Activated naive CD8-positive, alpha-beta T cell treated with anti-CD3 and anti-CD28 coated beads, Interleukin-2, amount 50 U/mL, for 16 hours (primary cell): ENCODE measurements around the gene MOCOS.

ENCODE experiments used
- DNase-seq: peaks from one replicate; pipeline ENCODE4 v3.0.0-alpha.2; 2020; ENCODE audit warnings: low read depth, low spot score

Gene MOCOS

DNA sequence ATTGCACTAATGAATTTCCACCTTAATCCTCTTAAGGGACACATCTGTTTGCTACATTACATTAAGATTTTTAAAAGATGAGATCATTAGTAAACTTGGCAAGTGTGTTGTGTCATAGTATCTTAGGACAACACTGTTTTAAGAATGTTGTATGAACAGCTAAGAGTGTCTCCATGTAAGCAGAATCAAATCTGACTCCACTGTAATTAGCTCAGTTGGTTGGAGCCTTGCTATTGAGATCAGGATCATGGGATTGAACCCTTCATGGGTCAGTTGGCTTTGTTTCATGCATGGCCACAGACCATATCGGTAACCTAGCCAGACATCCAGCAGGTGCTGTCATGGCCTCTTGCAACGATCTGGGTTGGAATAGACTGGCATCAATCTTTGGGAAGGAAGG is 115.4 kb downstream of the MOCOS start:
- DNase-seq = no peak

GRCh38 chr18:36303211-36303844 is 116.0 kb downstream of the MOCOS start:
- no peak for DNase-seq

GRCh38 chr18:36304723-36305122 is 117.4 kb downstream of the MOCOS start:
- DNase-seq = no peak

GRCh38 chr18:36305375-36305774 is 118.1 kb downstream of the MOCOS start:
- DNase-seq = no peak

DNA sequence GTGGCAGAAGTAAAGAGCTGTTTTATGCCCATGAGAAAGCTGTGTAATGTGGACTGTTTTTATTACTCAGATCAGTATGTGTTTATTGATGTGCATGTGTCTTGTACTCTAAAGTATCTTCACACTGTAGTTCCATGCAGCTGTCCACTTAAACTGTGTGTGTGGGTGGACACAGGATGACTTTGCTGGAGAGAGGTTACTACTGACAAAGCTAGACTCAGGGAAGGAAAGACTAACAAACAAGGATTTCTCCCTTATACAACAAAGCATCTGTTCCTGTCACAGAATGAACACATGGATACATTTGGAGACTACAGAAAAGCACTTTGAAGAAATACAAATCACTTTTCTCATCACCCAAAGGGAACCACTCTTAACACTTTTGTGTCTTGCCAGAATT is 120.2 kb downstream of the MOCOS start:
- no peak for DNase-seq

DNA sequence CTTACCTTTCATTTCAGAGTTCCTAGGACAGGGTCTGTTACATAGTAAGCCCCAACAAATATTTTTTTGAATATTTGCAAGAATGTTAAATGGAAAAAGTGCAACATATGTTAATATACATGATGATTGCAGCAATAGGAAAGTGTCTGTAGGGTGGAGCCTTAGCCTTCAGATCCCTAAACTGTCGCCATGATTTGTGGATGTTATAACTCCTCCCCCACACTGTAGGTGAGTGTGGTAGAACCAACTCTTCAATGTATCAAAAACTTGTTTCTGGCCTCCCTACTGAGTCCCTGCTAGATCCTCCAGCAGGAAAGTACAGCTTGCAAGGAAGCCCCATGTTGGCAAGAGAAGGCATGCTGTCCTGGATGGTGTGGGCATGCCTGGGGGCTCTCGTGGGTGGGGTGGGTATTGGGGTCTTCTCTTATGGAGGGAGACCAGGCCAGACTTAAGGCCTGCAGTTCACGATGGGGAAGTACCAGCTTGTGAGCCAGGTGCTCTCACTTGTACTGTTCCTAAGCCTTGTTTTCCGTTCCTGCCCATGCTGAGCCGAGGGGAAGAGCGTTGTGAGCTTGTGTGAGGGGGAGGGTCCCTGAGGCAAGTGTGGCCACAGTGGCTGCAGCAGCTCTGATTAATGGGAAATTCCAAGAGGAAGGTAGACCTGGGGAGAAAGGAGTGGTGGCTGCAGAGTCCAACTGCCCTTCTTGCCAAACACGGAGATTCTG is 121.6 kb downstream of the MOCOS start:
- no peak for DNase-seq

DNA sequence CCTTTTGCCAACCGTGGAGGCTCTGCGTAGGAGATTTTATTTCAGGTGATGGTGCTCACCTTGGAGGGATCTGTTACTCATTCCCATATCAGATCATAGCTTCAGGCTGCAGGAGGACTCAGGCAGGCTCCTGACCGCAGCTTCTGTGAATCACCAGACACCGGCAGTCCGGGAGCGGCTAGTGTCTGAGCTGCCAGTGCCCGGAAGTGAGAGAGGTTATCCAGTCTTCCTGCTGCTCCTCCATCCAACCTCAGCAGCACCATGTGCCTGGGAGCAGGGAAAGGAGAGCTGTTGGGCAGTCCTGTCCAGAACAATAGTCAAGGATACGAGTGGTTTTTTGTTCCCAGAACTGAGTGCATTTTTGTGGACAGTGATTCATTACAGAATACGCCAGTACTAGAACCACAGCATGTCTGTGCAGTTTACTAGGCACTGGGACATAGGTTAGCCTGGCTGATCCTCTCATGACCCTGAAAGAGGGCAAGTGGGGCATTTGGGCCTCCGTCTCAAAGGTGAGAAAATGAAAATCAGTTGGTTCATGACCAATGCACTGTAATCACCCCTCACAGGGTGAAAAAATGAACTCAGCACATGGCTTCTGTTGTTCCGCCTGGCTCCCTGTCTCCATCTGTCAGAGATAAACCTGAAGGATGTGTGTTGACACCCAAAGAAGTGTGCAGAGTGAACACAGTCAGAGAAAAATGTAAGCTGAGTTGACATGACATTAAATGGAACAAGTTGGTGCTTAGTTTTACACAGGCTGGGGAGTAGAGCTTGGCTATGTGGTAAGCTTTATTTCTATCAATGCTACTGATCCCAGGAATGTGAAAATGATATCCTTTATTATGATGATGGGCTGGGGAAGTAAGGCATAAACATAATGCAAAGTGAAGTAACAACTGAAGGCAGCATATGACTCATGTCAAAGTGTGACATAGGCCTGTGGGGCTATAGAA is 122.4 kb downstream of the MOCOS start:
- no peak for DNase-seq

GRCh38 chr18:36311026-36311570 is 123.8 kb downstream of the MOCOS start:
- DNase-seq = no peak

DNA sequence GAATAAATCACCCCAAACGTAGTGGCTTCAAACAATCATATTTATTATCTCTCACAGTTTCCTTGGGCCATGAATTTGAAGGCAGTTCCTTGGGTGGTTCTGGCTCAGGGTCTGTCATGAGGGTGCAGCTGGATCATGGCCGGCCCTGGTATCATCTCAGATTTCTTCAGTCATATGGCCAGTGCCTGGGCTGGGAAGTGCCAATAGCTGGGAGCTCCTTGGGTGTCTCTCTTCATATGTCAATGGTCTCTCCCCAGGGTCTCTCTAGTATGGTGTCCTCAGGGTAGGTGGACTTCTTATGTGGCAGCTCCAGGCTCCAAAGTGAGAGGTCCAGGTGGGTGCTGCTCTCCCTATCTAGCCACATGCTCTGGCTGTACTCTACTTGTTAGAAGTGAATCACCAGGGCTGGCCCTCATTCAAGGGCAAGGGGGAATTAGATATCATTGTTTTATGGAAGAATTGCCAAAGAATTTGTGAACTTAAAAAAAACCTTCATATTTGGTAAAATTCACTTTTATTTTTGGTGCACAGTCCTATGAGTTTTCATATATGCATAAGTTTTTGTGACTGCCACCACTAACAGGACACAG is 125.6 kb downstream of the MOCOS start:
- DNase-seq = no peak

DNA sequence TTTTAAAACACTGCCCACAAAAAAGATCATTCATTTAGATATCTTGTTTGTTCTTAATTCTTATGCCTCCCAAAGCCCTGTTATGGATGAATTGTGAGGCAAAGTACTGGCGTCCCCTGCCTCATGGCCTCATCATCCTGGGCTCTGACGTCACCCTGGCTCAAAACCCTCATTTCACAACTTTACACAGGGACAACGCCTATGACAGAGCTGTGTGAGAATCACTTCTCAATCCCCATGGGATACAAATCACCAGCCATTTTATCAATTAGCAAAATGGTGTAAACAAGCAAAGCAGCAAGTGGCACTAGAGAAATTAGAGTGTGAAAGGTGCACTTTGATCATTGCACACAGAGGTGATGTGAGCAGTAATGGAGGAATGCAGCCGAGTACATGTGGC is 126.8 kb downstream of the MOCOS start:
- no peak for DNase-seq

DNA sequence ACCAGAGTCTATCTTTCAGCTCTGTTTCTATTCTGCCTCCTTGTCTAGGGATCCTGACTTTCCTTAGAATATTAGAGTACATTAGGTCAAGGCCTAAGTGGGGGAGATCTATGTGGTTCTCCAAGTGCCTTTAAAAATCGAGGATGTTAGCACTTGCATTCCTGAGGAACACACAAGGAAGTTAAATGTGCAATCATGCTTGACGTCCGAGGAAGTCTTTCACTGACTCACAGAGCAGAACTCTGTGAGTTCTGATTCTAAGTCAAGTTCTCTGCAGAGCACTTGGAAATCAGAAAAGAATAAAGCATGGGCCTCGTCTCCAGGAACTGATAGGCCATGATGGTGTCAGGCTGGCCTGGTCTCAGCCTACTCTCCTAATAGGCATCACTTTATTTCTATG is 127.5 kb downstream of the MOCOS start:
- no peak for DNase-seq

GRCh38 chr18:36315736-36316135 is 128.4 kb downstream of the MOCOS start:
- DNase-seq = no peak

GRCh38 chr18:36316246-36316645 is 128.9 kb downstream of the MOCOS start:
- DNase-seq = no peak
